ENCODE results near the gene NAALADL2.

DNA sequence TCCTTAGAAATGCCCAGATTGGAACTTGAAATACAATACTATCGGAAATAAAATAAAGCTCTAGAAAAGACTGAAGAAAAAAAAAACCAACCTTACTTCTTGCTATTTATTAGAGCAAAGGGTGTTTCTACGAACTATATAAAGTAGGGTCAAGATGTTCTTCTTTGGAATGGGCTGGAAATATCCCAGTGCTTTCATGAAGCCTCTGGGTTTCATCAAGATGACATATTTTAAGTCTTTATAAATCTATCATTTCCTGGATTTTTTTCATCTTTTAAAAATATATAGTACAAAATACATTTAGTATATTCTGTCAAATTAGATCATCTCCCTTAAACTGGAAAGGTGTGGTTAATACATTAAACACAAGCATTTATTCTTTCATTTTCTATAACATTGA lies 978.8 kb downstream of the NAALADL2 start:
- TF ChIP-seq, protein P1, sequence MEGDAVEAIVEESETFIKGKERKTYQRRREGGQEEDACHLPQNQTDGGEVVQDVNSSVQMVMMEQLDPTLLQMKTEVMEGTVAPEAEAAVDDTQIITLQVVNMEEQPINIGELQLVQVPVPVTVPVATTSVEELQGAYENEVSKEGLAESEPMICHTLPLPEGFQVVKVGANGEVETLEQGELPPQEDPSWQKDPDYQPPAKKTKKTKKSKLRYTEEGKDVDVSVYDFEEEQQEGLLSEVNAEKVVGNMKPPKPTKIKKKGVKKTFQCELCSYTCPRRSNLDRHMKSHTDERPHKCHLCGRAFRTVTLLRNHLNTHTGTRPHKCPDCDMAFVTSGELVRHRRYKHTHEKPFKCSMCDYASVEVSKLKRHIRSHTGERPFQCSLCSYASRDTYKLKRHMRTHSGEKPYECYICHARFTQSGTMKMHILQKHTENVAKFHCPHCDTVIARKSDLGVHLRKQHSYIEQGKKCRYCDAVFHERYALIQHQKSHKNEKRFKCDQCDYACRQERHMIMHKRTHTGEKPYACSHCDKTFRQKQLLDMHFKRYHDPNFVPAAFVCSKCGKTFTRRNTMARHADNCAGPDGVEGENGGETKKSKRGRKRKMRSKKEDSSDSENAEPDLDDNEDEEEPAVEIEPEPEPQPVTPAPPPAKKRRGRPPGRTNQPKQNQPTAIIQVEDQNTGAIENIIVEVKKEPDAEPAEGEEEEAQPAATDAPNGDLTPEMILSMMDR (IDR thresholded peaks at IDR 0.05), result no peak
- no peak for TF ChIP-seq POLR2A (IDR thresholded peaks at IDR 0.05)
